AG04449 (cell line): ENCODE data around the gene WSCD2.

Experiments
- CTCF ChIA-PET: fragments of 350-600 bp; formaldehyde crosslinking; extraction: SDS; loops from one replicate; lab custom pipeline; 2021; ENCODE audit warnings: antibody characterized with exemption; lab: Yijun Ruan, JAX
- POLR2A ChIA-PET: fragments of 400-600, 350-600 bp; formaldehyde crosslinking; extraction: SDS; loops from one replicate; lab custom pipeline; 2020; ENCODE audit warnings: antibody characterized with exemption, inconsistent platforms; lab: Yijun Ruan, JAX
- DNase-seq: peaks from one replicate; pipeline ENCODE4 v3.0.0-alpha.2; 2010; ENCODE audit warnings: low read depth, low spot score
- H3K4me3 ChIP-seq: 2 replicates; pipeline ENCODE4 v1.5.1; 2011; ENCODE audit warnings: low read depth, mild to moderate bottlenecking, control low read depth, low read length
- CTCF ChIP-seq: IDR thresholded peaks from one replicate; pipeline ENCODE4 v1.5.1; 2011; ENCODE audit warnings: mild to moderate bottlenecking, moderate library complexity, low read length, control low read depth, inconsistent platforms; ENCODE audit not compliant: insufficient read depth; ENCODE audit errors: missing control alignments

WSCD2 gene

GRCh38 chr12:108193493-108193892, 64.4 kb downstream of the WSCD2 start:
- DNase-seq: no peak
- ChIA-PET CTCF (interaction anchor here (0.7 kb wide), 1 partner anchor 596 kb away, joined by 3 read pairs; no protein-coding TSS in a partner anchor), POLR2A (no interaction called here)
- no peak for TF ChIP-seq CTCF
- no peak overlapping the region for H3K4me3 ChIP-seq

GRCh38 chr12:108193917-108194316, 64.8 kb downstream of the WSCD2 start:
- DNase-seq: no peak
- ChIA-PET CTCF (interaction anchor here (0.7 kb wide), 1 partner anchor 596 kb away, joined by 3 read pairs; no protein-coding TSS in a partner anchor), POLR2A (no interaction called here)
- peak; percentile 40 for TF ChIP-seq CTCF
- H3K4me3 ChIP-seq: no peak overlapping the region

- CTCF ChIA-PET: no interaction called here
Observed at GRCh38 chr12:108194585-108194984, 65.5 kb downstream of the WSCD2 start.

GRCh38 chr12:108196319-108196718, 67.2 kb downstream of the WSCD2 start:
- TF ChIP-seq CTCF: no peak
- ChIA-PET POLR2A (no interaction called here), CTCF (interaction anchor here (1.2 kb wide), 1 partner anchor 17 kb away, joined by 3 read pairs; no protein-coding TSS in a partner anchor)
- no peak overlapping the region for H3K4me3 ChIP-seq
- no peak for DNase-seq

More at GRCh38 chr12:108194585-108194984, 65.5 kb downstream of the WSCD2 start:
- DNase-seq: no peak
- POLR2A ChIA-PET: no interaction called here
- H3K4me3 ChIP-seq: no peak overlapping the region
- no peak for TF ChIP-seq CTCF

GRCh38 chr12:108196921-108197320, 67.8 kb downstream of the WSCD2 start:
- no peak for TF ChIP-seq CTCF
- POLR2A ChIA-PET: no interaction called here
- CTCF ChIA-PET: no interaction called here
- no peak overlapping the region for H3K4me3 ChIP-seq
- no peak for DNase-seq

DNA sequence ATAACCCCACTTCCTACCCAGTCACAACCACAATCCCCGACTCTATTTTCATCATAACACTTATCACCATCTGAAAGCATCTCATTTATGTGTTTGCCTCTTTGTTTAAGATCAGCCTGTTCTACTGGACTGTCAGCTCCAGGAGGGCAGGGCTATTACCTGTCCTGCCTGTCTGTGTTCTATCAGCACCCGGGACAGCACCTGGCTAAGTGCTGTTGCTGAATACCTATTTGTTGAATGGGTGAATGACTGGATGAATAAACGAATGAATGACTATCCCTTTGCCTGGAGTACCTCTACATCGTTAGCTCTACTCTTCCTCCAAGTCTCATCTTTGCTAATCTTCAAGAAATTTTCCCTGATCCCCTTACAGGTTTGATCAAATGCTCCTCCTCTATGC, 69.0 kb downstream of the WSCD2 start:
- TF ChIP-seq CTCF: no peak
- POLR2A ChIA-PET: no interaction called here
- no peak for DNase-seq
- H3K4me3 ChIP-seq: no peak overlapping the region
- CTCF ChIA-PET: no interaction called here
